Heart right ventricle (tissue), 16 donors: Measurements from ENCODE around the gene MYH3. TPM values are rescaled to one million over a fixed set of nuclear protein-coding genes. Genes with fewer than 3 reads are reported as not detected.

ENCODE experiments used
- ATAC-seq, 8 donors: fragments of 200-7000 bp; cut with Tn5 transposase; one replicate each; pipeline ENCODE4 v1.9.1; 2020; ENCODE audit warnings: mild to moderate bottlenecking in 8 of 8, moderate library complexity in 8 of 8, moderate number of reproducible peaks in 1 of 8
- DNase-seq, 2 donors: peaks; one replicate each; pipeline ENCODE4 v3.0.0-alpha.2; 2020
- H3K27ac ChIP-seq, 10 donors: fragments of 200-600 bp; sonication (generic) in 2 of 10; one replicate each; pipeline versions ENCODE4 v1.5.0 to v1.8.0; 2020 to 2022; ENCODE audit warnings: mild to moderate bottlenecking in 3 of 10
- H3K27me3 ChIP-seq, 7 donors: fragments of 200-600 bp; one replicate each; pipeline ENCODE4 v1.8.0; 2021 to 2022; ENCODE audit warnings: mild to moderate bottlenecking in 2 of 7
- H3K36me3 ChIP-seq, 9 donors: fragments of 200-600 bp; sonication (generic) in 1 of 9; one replicate each; pipeline versions ENCODE4 v1.5.0 to v1.8.0; 2020 to 2022; ENCODE audit warnings: mild to moderate bottlenecking in 2 of 9
- H3K4me1 ChIP-seq, 9 donors: fragments of 200-600 bp; sonication (generic) in 1 of 9; one replicate each; pipeline versions ENCODE4 v1.5.0 to v1.8.0; 2020 to 2022; ENCODE audit warnings: mild to moderate bottlenecking in 4 of 9
- H3K4me3 ChIP-seq, 10 donors: fragments of 200-600 bp; sonication (generic) in 2 of 10; one replicate each; pipeline versions ENCODE4 v1.5.0 to v1.8.0; 2020 to 2022; ENCODE audit warnings: mild to moderate bottlenecking in 7 of 10, moderate library complexity in 2 of 10
- H3K9me3 ChIP-seq, 11 donors: fragments of 200-600 bp in 10 of 11; sonication (generic) in 2 of 11; one replicate each; pipeline versions ENCODE4 v1.5.0 to v1.8.0; 2013 to 2022; ENCODE audit warnings: mild to moderate bottlenecking in 2 of 11, control low read depth in 1 of 11, moderate library complexity in 1 of 11
- whole genome bisulfite sequencing, 2 donors: extraction: QIAGEN DNeasy Blood & Tissue Kit; methylation state at CpG; one replicate each; pipeline ENCODE4 v1.1.7; 2013; ENCODE audit warnings: inconsistent platforms in 1 of 2; 5-methylcytosine and 5-hydroxymethylcytosine counted together
- intact Hi-C, 10 donors: fragments of 100-400 bp; cut with DNase I; formaldehyde crosslinking; loops; one replicate each; pipeline versions ENCODE4 v1.11.1 to v1.14.2; 2022
- polyA plus RNA-seq, 2 donors: library from polyadenylated mRNA; stranded (reverse); fragments of 200-250 nt; gene quantifications; one replicate each; pipeline ENCODE4 v1.2.3, GENCODE V29; 2013
- total RNA-seq, 10 donors: library from RNA; stranded (reverse); fragmentation: NEBNext Ultra II Directional in 3 of 10; extraction: Animal tissue kit (Norgen Biotek cat#: 25700) in 3 of 10; gene quantifications; one replicate each; pipeline versions ENCODE4 v1.2.1 to v1.2.4, GENCODE V29; 2021 to 2023
- TF ChIP-seq, protein P1 (sequence below), 9 donors: fragments of 200-600 bp; sonication (generic) in 2 of 9; IDR thresholded peaks; one replicate each; pipeline versions ENCODE4 v1.5.0 to v1.8.0; 2021 to 2022; ENCODE audit warnings: antibody characterized with exemption in 9 of 9, mild to moderate bottlenecking in 5 of 9, moderate library complexity in 1 of 9
- donor health status: Arrhythmogenic right ventricular cardiomyopathy.
- donor health status: ischemic (EF 13 %, LVEDD 7.1; RV severe dilation, severe dysfunction).
- donor health status: healthy with polysubstance abuse.
- donor health status: DM: no; HTN: yes; CAD: no.
- donor health status: DM: no; HTN: no; CAD: no.
- donor health status: ischemic (EF 25% LVEDD 6.9; RV normal size, moderate dysfunction).
- donor health status: ischemic (EF 25% LVEDD 5.7; RV mildly dilated, moderate dysfunction).
- donor health status: healthy.
- donor health status: DM: yes; HTN: yes; CAD: no.
- donor health status: Ischemic cardiomyopathy.
- donor health status: ischemic (EF 35%, LVEDD 5.7; RV mildly dilated, moderate dysfunction).
- donor health status: nonischemic (EF 11% LVEDD 7.7; RV severe dilation, severe dysfunction).
- donor health status: DM: yes; HTN: yes; CAD: no.
- donor health status: PGD.
- donor health status: ischemic (EF 29% LVEDD 5.4; RV normal size, mild dysfunction).
- donor health status: nonischemic (EF 23%, LVEDD 6.1; RV moderate dilation, normal function).

The MYH3 gene
- total and polyA plus RNA-seq, 12 donors: 0.12 to 1.4 (median 0.75) TPM

DNA sequence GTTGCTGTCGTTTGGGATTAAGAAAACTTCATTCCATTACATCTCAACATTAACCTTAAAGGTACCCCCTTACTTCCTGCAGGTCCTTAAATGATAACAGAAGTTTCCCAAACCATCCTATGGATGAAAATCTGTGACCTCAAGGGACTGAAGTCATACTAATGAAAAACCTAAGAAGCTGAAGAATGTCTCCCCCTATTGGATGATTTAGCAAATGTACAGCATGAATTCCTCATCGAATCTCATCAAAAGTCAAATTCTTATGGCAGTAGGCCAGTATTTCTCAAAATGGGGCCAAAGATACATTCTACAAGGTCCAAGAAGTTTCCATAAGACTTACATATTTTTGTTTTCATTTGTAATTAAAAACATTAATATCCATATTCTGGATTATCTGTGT lies 26.7 kb upstream of the MYH3 start:
- Histone ChIP-seq H3K27ac (no peak overlapping the region), H3K4me1 (peaks cover 0 to 3% (median 0%) of the 10 kb centered on the region in 9 donors), H3K9me3 (no peaks in the 10 kb centered on the region), H3K27me3 (no peaks in the 10 kb centered on the region), H3K36me3 (peaks cover 0 to 97% (median 41%) of the 10 kb centered on the region in 9 donors), H3K4me3 (no peak overlapping the region)
- TF ChIP-seq, protein P1, sequence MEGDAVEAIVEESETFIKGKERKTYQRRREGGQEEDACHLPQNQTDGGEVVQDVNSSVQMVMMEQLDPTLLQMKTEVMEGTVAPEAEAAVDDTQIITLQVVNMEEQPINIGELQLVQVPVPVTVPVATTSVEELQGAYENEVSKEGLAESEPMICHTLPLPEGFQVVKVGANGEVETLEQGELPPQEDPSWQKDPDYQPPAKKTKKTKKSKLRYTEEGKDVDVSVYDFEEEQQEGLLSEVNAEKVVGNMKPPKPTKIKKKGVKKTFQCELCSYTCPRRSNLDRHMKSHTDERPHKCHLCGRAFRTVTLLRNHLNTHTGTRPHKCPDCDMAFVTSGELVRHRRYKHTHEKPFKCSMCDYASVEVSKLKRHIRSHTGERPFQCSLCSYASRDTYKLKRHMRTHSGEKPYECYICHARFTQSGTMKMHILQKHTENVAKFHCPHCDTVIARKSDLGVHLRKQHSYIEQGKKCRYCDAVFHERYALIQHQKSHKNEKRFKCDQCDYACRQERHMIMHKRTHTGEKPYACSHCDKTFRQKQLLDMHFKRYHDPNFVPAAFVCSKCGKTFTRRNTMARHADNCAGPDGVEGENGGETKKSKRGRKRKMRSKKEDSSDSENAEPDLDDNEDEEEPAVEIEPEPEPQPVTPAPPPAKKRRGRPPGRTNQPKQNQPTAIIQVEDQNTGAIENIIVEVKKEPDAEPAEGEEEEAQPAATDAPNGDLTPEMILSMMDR (IDR thresholded peaks at IDR 0.05): peak in 4 of 9 donors; percentile 23 to 57 (median 41)
- ATAC-seq: no peak
- intact Hi-C loops: no loop called here
- DNase-seq: no peak
- 68 to 74% methylated on average over 2 of the region's 2 CpGs for WGBS, 2 donors

DNA sequence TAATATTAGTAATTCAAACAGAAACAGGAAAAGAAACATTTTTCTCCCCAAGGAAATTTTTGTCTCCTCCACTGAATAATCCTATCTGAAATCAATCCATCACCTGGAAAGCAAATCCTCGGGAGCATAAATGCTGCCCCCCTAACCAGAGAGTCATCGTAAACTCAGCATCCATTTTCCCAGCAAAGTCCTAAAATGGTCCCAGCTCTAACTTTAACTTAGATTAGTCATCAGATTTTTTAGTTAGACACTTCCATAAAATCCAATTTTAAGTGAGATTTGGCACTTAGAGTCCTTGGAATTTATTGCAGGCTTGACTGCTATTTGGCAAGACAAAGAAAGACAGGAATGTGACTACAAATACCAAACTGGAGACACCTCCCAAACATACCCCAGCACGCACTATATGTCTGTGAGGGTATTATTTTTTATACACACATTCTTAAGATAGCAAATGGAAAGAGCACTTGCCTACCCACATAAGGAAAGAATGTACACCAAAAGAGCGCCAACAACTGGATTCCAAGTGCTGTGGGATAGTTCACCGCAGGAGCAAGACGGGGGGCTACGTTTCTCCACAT lies 24.8 kb upstream of the MYH3 start:
- intact Hi-C loops: no loop called here
- DNase-seq (no peak), ATAC-seq (no peak)
- no peaks in the 10 kb centered on the region for H3K27me3 ChIP-seq
- H3K9me3 ChIP-seq: no peaks in the 10 kb centered on the region
- TF ChIP-seq, protein P1 (IDR thresholded peaks at IDR 0.05): no peak
- no peak overlapping the region for H3K4me3 ChIP-seq
- H3K27ac ChIP-seq: no peak overlapping the region
- WGBS, 2 donors: 77 to 89% methylated on average over 7 of the region's 7 CpGs
- peaks cover 0 to 99% (median 46%) of the 10 kb centered on the region in 9 donors for H3K36me3 ChIP-seq
- H3K4me1 ChIP-seq: no peaks in the 10 kb centered on the region

DNA sequence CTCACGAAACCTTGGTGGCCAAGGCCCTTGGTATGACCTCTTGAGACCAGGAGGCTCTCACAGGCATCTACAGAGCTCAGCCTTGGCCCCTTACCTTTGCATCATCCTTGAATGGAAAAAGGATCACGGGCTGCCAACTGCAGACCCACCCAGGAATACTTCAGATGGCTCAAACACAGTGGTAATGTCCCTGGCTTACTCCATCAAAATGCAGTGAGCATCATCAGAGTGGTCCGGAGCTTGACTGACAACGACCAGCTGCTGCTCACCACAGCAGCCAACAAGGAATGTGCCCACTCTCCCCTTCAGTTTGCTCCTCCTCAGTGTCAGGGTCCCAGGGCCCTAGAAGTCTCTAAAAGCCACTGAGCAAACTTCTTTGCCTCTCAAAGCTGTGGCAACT lies 17.6 kb upstream of the MYH3 start:
- H3K27me3 ChIP-seq: no peaks in the 10 kb centered on the region
- intact Hi-C loops: loop anchor here in 1 of 10 donors (2.0 kb wide), 1 partner anchor 58 kb away; no protein-coding TSS in a partner anchor
- WGBS, 2 donors: 89 to 90% methylated on average over 4 of the region's 4 CpGs
- no peaks in the 10 kb centered on the region for H3K4me1 ChIP-seq
- no peak for ATAC-seq
- H3K36me3 ChIP-seq: peaks cover 0 to 70% (median 18%) of the 10 kb centered on the region in 9 donors
- DNase-seq: no peak
- TF ChIP-seq, protein P1 (IDR thresholded peaks at IDR 0.05): no peak
- H3K4me3 ChIP-seq: no peak overlapping the region
- no peak overlapping the region for H3K27ac ChIP-seq
- H3K9me3 ChIP-seq: no peaks in the 10 kb centered on the region

DNA sequence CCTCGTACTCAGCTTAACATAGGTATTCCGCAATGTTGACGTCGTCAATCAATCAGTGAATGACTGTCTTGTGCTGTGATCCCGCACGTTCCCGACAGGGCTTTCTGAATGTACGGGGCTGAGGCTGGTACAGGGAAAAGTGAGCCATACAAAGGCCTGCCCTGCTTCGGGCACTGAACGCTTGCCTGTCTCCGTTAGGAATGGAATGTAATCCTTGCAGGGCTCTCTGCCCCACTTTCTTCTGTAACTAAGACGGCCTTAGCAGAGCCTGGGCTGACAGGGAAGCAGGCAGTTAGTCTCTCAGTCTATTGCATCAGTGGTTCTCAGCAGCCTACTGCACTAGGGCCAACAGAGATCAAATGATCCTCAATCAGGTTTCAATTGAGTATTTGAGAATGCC lies 16.2 kb upstream of the MYH3 start:
- Histone ChIP-seq H3K27ac (no peak overlapping the region), H3K4me1 (no peaks in the 10 kb centered on the region), H3K36me3 (peaks cover 0 to 57% (median 18%) of the 10 kb centered on the region in 9 donors), H3K9me3 (no peaks in the 10 kb centered on the region), H3K4me3 (no peak overlapping the region), H3K27me3 (no peaks in the 10 kb centered on the region)
- no peak for ATAC-seq
- no peak for DNase-seq
- TF ChIP-seq, protein P1 (IDR thresholded peaks at IDR 0.05): no peak
- 91 to 94% methylated on average over 12 of the region's 12 CpGs for WGBS, 2 donors
- intact Hi-C loops: no loop called here
